ENCODE data around the gene SSX3.
"Not testable (repeated sequence)": the region's sequence is repeated elsewhere in the genome, so short reads cannot be mapped to it uniquely, and the experiment has no call there.

The SSX3 gene

GRCh38 chrX:48356315-48357094 is at the start of gene SSX3:
TSS of gene SSX3 (minus strand) at chrX:48356703. CDS start at chrX:48355249, 1,454 bp downstream.
- H3K4me1 ChIP-seq (ENCODE audit: control insufficient read depth, insufficient read depth, low read length); H3K27ac ChIP-seq (ENCODE audit: extremely low read depth, low read depth, low read length); CTCF ChIA-PET; POLR2A ChIA-PET; H3K4me3 ChIP-seq (ENCODE audit: low read depth, low read length); H3K36me3 ChIP-seq (ENCODE audit: control insufficient read depth in 2 of 2, insufficient read depth in 1 of 2, low read length in 2 of 2); H3K9me3 ChIP-seq (ENCODE audit: control insufficient read depth, insufficient read depth, low read depth, low read length): not testable (repeated sequence)

- not testable (repeated sequence) for H3K27ac ChIP-seq (ENCODE audit: extremely low read depth, low read depth, low read length)
Measured at GRCh38 chrX:48397825-48398224, 41.3 kb upstream of the SSX3 start.

GRCh38 chrX:48396931-48397330 is 40.4 kb upstream of the SSX3 start:
- POLR2A ChIA-PET; H3K36me3 ChIP-seq (ENCODE audit: control insufficient read depth in 2 of 2, insufficient read depth in 1 of 2, low read length in 2 of 2); H3K9me3 ChIP-seq (ENCODE audit: control insufficient read depth, insufficient read depth, low read depth, low read length); H3K27ac ChIP-seq (ENCODE audit: extremely low read depth, low read depth, low read length); H3K4me3 ChIP-seq (ENCODE audit: low read depth, low read length); H3K4me1 ChIP-seq (ENCODE audit: control insufficient read depth, insufficient read depth, low read length): not testable (repeated sequence)
- CTCF ChIA-PET: interaction anchor here (0.6 kb wide), 1 partner anchor 1611 kb away, joined by 3 read pairs; no protein-coding TSS in a partner anchor

More at GRCh38 chrX:48397825-48398224, 41.3 kb upstream of the SSX3 start:
- H3K36me3 ChIP-seq (ENCODE audit: control insufficient read depth in 2 of 2, insufficient read depth in 1 of 2, low read length in 2 of 2); H3K9me3 ChIP-seq (ENCODE audit: control insufficient read depth, insufficient read depth, low read depth, low read length); H3K4me3 ChIP-seq (ENCODE audit: low read depth, low read length); H3K4me1 ChIP-seq (ENCODE audit: control insufficient read depth, insufficient read depth, low read length); POLR2A ChIA-PET; CTCF ChIA-PET: not testable (repeated sequence)

- CTCF ChIA-PET; H3K9me3 ChIP-seq (ENCODE audit: control insufficient read depth, insufficient read depth, low read depth, low read length); H3K36me3 ChIP-seq (ENCODE audit: control insufficient read depth in 2 of 2, insufficient read depth in 1 of 2, low read length in 2 of 2); H3K4me3 ChIP-seq (ENCODE audit: low read depth, low read length); H3K27ac ChIP-seq (ENCODE audit: extremely low read depth, low read depth, low read length); POLR2A ChIA-PET; H3K4me1 ChIP-seq (ENCODE audit: control insufficient read depth, insufficient read depth, low read length): not testable (repeated sequence)
Measured at GRCh38 chrX:48383239-48383638, 26.7 kb upstream of the SSX3 start, which contains the start of gene SSX4. TSS of gene SSX4 (plus strand) at chrX:48383539. CDS start at chrX:48384054, 515 bp downstream.

GRCh38 chrX:48370408-48370807 is 13.9 kb upstream of the SSX3 start:
- H3K27ac ChIP-seq (ENCODE audit: extremely low read depth, low read depth, low read length); POLR2A ChIA-PET; CTCF ChIA-PET; H3K4me3 ChIP-seq (ENCODE audit: low read depth, low read length); H3K36me3 ChIP-seq (ENCODE audit: control insufficient read depth in 2 of 2, insufficient read depth in 1 of 2, low read length in 2 of 2); H3K4me1 ChIP-seq (ENCODE audit: control insufficient read depth, insufficient read depth, low read length); H3K9me3 ChIP-seq (ENCODE audit: control insufficient read depth, insufficient read depth, low read depth, low read length): not testable (repeated sequence)

GRCh38 chrX:48367717-48368408 is 11.4 kb upstream of the SSX3 start:
- H3K27ac ChIP-seq (ENCODE audit: extremely low read depth, low read depth, low read length); H3K4me3 ChIP-seq (ENCODE audit: low read depth, low read length); H3K9me3 ChIP-seq (ENCODE audit: control insufficient read depth, insufficient read depth, low read depth, low read length); CTCF ChIA-PET; POLR2A ChIA-PET; H3K36me3 ChIP-seq (ENCODE audit: control insufficient read depth in 2 of 2, insufficient read depth in 1 of 2, low read length in 2 of 2); H3K4me1 ChIP-seq (ENCODE audit: control insufficient read depth, insufficient read depth, low read length): not testable (repeated sequence)

- H3K9me3 ChIP-seq (ENCODE audit: control insufficient read depth, insufficient read depth, low read depth, low read length); H3K4me3 ChIP-seq (ENCODE audit: low read depth, low read length); POLR2A ChIA-PET; H3K36me3 ChIP-seq (ENCODE audit: control insufficient read depth in 2 of 2, insufficient read depth in 1 of 2, low read length in 2 of 2); CTCF ChIA-PET; H3K4me1 ChIP-seq (ENCODE audit: control insufficient read depth, insufficient read depth, low read length); H3K27ac ChIP-seq (ENCODE audit: extremely low read depth, low read depth, low read length): not testable (repeated sequence)
Measured at GRCh38 chrX:48359281-48359680, 2.8 kb upstream of the SSX3 start.

GRCh38 chrX:48357681-48358080 is 1.2 kb upstream of the SSX3 start:
- no peaks in the 10 kb centered on the region for H3K36me3 ChIP-seq (ENCODE audit: control insufficient read depth in 2 of 2, insufficient read depth in 1 of 2, low read length in 2 of 2)
- no peak overlapping the region for H3K27ac ChIP-seq (ENCODE audit: extremely low read depth, low read depth, low read length)
- H3K4me3 ChIP-seq (ENCODE audit: low read depth, low read length): no peak overlapping the region
- TF ChIP-seq ZNF600 (tag by site-specific recombination; IDR thresholded peaks at IDR 0.05): no peak
- TF ChIP-seq ZNF184 (tag by site-specific recombination; IDR thresholded peaks at IDR 0.05): no peak
- TF ChIP-seq GLIS2 (tag by site-specific recombination; IDR thresholded peaks at IDR 0.05): no peak
- no peak for TF ChIP-seq ZNF624 (tag by site-specific recombination; IDR thresholded peaks at IDR 0.05)
- TF ChIP-seq ZNF837 (tag by site-specific recombination; IDR thresholded peaks at IDR 0.05): no peak
- no peak for TF ChIP-seq ZNF654 (tag by site-specific recombination; IDR thresholded peaks at IDR 0.05; ENCODE audit: low read depth)
- H3K4me1 ChIP-seq (ENCODE audit: control insufficient read depth, insufficient read depth, low read length): no peaks in the 10 kb centered on the region
- ChIA-PET POLR2A (no interaction called here), CTCF (no interaction called here)
- H3K9me3 ChIP-seq (ENCODE audit: control insufficient read depth, insufficient read depth, low read depth, low read length): no peaks in the 10 kb centered on the region

Measured in HEK293 (cell line).